GM19193 (cell line): ENCODE results near the gene CCL19.

Source experiments
- POLR2A ChIP-seq: IDR thresholded peaks from 4 replicates; pipeline ENCODE4 v1.6.1; 2011; ENCODE audit not compliant: insufficient read depth, insufficient read length; ENCODE audit errors: extremely low read depth

CCL19 gene

GRCh38 chr9:34690983-34691935 lies at the start of gene CCL19:
CCL19 (minus strand) TSS chr9:34691276; CDS start chr9:34691139, 137 bp downstream.
- no peak for TF ChIP-seq POLR2A

GRCh38 chr9:34737677-34738260 lies 46.7 kb upstream of the CCL19 start:
- TF ChIP-seq POLR2A: no peak

DNA sequence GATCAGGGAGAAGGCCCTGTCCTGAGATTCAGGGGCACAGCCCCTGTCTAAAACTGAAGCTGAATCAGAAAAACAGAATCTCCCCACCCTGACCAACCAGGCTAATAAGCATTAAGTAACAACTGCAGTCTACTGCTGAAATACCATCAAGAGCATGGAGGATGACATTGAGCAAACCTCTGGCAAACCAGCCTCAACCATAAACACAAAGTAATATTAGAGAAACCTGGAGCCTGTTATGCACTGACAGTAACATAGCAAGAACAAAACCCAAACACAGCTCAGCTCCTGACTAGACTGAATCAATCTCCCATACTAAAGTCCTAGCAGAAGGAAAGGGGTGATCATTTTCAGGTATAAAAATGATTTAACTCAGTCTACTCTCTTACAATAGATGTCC lies 43.6 kb upstream of the CCL19 start:
- no peak for TF ChIP-seq POLR2A

GRCh38 chr9:34732886-34733285 lies 41.8 kb upstream of the CCL19 start:
- TF ChIP-seq POLR2A: no peak

DNA sequence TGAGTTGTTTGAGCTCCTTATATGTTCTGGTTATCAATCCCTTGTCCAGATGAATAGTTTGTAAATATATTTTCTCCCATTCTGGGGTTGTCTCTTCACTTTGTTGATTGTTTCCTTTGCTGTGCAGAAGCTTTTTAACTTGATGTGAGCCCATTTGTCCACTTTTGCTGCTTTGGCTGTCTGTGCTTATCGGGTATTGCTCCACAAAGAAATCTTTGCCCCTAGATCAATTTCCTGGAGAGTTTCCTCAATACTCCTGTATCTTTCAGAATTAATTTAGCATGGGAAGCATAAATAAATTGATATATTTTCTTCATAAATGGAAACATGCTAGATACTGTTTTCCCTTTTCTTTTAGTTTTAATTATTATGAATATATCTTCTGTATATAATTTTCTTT lies 41.4 kb upstream of the CCL19 start:
- TF ChIP-seq POLR2A: no peak

GRCh38 chr9:34723141-34723540 lies 32.1 kb upstream of the CCL19 start:
- no peak for TF ChIP-seq POLR2A

DNA sequence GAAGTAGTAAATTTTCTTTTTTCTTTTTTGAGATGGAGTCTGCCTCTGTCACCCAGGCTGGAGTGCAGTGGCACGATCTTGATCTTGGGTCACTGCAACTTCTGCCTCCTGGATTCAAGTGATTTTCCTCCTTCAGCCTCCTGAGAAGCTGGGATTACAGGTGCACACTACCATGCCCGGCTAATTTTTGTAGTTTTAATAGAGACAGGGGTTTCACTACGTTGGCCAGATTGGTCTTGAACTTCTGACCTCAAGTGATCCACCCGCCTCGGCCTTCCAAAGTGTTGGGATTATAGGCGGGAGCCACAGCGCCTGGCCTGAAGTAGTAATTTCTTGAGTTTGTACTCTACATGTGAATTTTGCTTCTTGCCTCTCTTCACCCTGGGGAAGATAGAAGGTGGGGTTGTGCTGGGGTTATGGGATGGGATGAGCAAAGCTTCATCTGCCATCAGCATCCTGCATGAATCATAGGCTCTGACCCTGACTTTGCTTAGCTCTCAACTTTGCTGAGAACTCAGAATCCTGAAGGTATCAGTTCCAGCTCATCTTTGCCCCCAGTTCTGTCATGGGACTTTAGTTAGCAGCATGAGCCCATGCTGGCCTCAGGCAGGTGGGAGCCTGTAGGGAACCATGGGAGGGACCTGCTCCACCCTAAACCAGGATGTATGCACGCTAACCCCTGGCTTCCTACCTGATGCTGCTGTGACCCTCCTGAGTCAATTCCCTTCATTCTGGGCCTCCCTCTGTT lies 28.1 kb upstream of the CCL19 start:
- TF ChIP-seq POLR2A: no peak

- TF ChIP-seq POLR2A: no peak
These were observed 27.0 kb upstream of the CCL19 start for GRCh38 chr9:34717996-34718614.

GRCh38 chr9:34716711-34717110 lies 25.6 kb upstream of the CCL19 start:
- TF ChIP-seq POLR2A: no peak

GRCh38 chr9:34715639-34716215 lies 24.7 kb upstream of the CCL19 start:
- TF ChIP-seq POLR2A: no peak

DNA sequence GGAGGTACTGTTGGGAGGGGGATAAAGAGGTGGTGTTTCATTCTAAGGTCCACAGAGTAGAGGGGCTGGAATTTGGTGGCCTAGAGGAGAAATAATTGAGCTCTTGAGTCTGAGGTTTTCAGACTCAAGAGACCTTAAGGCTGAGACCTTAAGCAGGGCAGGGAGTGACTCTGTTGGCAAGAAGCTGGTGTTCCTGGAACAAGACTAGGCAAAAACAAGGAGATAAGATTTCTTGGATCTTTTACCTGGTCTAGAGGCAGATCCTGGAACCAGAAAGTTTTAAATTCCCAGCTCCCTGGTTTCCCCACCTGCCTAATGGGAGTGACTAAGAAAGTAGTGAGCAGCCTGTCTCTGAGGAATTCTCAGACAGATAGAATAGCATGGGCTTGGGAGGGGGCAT lies 22.9 kb upstream of the CCL19 start:
- no peak for TF ChIP-seq POLR2A

DNA sequence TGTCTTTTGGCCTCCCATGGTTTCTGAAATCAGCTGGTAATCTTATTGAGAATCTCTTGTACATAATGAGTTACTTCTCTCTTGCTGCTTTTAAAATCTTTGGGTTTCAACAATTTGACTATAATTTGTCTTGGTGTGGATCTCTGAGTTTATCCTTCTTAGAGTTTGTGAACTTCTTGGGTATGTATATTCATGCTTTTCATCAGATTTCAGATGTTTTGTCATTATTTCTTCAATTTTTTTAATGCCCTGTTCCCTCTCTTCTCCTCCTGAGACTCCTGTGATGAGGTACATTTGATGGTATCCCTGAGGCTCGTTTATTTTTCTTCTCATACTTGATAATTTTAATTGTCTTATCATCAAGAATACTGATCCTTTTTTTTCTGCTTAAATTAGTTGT lies 21.1 kb upstream of the CCL19 start:
- TF ChIP-seq POLR2A: no peak

DNA sequence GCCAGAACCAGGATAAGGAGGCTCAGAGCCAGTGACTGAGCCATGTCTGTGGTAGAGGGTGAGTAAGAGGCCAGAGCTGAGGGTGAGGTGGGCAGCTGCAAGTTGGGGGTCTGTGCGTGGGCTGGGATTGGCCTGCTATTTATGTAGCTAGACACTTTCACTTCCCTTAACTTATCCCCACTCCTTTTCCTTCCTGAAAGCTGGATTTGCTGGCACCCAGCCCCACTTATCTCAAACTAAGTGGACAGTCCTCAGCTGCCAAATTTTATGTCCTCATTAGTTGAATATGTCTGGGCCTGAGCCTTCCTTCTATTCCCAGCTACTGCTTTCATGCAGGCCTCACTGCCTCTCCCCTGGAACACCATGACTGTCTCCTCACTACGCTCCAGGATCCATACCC lies 18.9 kb upstream of the CCL19 start, which contains the start of gene CCL21:
TSS of gene CCL21 (minus strand) at position 114 of the 400 bp plus-strand sequence. CDS start at position 44, 70 bp downstream.
- TF ChIP-seq POLR2A: no peak

- TF ChIP-seq POLR2A: no peak
These were observed 18.3 kb upstream of the CCL19 start for GRCh38 chr9:34709196-34709978.
